ENCODE data around the gene CSRP1. TPM values are rescaled to one million over a fixed set of nuclear protein-coding genes. Genes with fewer than 3 reads are reported as not detected.

Gene CSRP1
- 564 and 654 TPM in 2 replicates for total RNA-seq

GRCh38 chr1:201506557-201507359 lies at the start of gene CSRP1:
CSRP1 (minus strand) TSS chr1:201507123; CDS start chr1:201496303, 10,820 bp downstream.

GRCh38 chr1:201538612-201539551 lies 32.0 kb upstream of the CSRP1 start, which contains the start of gene NAV1:
NAV1 (plus strand) TSS chr1:201539127; CDS start chr1:201622885, 83,758 bp downstream.

GRCh38 chr1:201468844-201469644 lies 37.9 kb downstream of the CSRP1 start, which contains the start of gene PHLDA3:
PHLDA3 (minus strand) TSS chr1:201469188; CDS start chr1:201468786, 402 bp downstream.

Other genes starting within 250 kb of the CSRP1 start
- under 0.01 and 0.14 TPM in 2 replicates for gene PKP1, start 223.6 kb downstream of the CSRP1 start, total RNA-seq
- gene TNNT2, start 129.4 kb downstream of the CSRP1 start, total RNA-seq, result under 0.01 TPM in 1 of 2 replicates, not detected in the other
- gene LAD1, start 107.8 kb downstream of the CSRP1 start, total RNA-seq, result 0.14 TPM in 1 of 2 replicates, not detected in the other
- gene TNNI1, start 85.4 kb downstream of the CSRP1 start, total RNA-seq, result not detected in 2 replicates
- gene PHLDA3, start 37.9 kb downstream of the CSRP1 start, total RNA-seq, result 71.3 and 72.2 TPM in 2 replicates
- gene NAV1, start 32.0 kb upstream of the CSRP1 start, total RNA-seq, result 42.5 and 120 TPM in 2 replicates

All from placental pericyte (primary cell).